Liver (tissue), 3 donors: ENCODE measurements around the gene TRIO.

Experiments used
- CTCF ChIP-seq: fragments of 150-350 bp; IDR thresholded peaks from 2 replicates; pipeline ENCODE4 v1.5.1; 2017; ENCODE audit warnings: improper control_type of control experiment, low read depth, low read length; ENCODE audit not compliant: missing input control
- MAX ChIP-seq: IDR thresholded peaks from 2 replicates; pipeline ENCODE4 v1.6.1; 2016; ENCODE audit warnings: antibody characterized with exemption
- RAD21 ChIP-seq, 2 donors: IDR thresholded peaks; 2 replicates each; pipeline ENCODE4 v1.6.1; 2016; ENCODE audit warnings: antibody characterized with exemption in 2 of 2, mild to moderate bottlenecking in 2 of 2
- REST ChIP-seq: IDR thresholded peaks from 2 replicates; pipeline ENCODE4 v1.6.1; 2016; ENCODE audit warnings: antibody characterized with exemption, mild to moderate bottlenecking
- TAF1 ChIP-seq: conservative IDR thresholded peaks from 2 replicates; pipeline ENCODE4 v1.6.1; 2016; ENCODE audit warnings: antibody characterized with exemption, mild to moderate bottlenecking
- YY1 ChIP-seq: IDR thresholded peaks from 2 replicates; pipeline ENCODE4 v1.6.1; 2016; ENCODE audit warnings: antibody characterized with exemption, mild to moderate bottlenecking
- donor health status: healthy.
- donor health status: healthy.

GRCh38 chr5:14528115-14528514 lies 385.0 kb downstream of the TRIO start:
- TF ChIP-seq CTCF = no peak
- no peak for TF ChIP-seq TAF1
- no peak for TF ChIP-seq REST
- no peak for TF ChIP-seq RAD21 (IDR thresholded peaks at IDR 0.05)
- no peak for TF ChIP-seq YY1
- TF ChIP-seq MAX = no peak
